ENCODE measurements around the gene RTL9.
A peak's percentile ranks its signal among the peaks of the same experiment; 100 is the strongest.
"Not testable (repeated sequence)": the region's sequence is repeated elsewhere in the genome, so short reads cannot be mapped to it uniquely, and the experiment has no call there.

The RTL9 gene

DNA sequence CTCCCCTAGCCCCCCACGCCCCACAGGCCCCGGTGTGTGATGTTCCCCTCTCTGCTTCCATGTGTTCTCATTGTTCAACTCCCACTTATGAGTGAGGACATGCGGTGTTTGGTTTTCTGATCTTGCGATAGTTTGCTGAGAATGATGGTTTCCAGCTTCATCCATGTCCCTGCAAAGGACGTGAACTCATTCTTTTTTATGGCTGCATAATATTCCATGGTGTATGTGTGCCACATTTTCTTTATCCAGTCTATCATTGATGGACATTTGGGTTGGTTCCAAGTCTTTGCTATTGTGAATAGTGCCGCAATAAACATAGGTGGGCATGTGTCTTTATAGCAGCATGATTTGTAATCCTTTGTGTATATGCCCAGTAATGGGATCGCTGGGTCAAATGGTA lies 47.6 kb downstream of the RTL9 start:
- DNase-seq (ENCODE audit: low read depth), result not testable (repeated sequence)

GRCh38 chrX:110406822-110407221 lies 48.2 kb downstream of the RTL9 start:
- no peak for DNase-seq (ENCODE audit: low read depth)

DNA sequence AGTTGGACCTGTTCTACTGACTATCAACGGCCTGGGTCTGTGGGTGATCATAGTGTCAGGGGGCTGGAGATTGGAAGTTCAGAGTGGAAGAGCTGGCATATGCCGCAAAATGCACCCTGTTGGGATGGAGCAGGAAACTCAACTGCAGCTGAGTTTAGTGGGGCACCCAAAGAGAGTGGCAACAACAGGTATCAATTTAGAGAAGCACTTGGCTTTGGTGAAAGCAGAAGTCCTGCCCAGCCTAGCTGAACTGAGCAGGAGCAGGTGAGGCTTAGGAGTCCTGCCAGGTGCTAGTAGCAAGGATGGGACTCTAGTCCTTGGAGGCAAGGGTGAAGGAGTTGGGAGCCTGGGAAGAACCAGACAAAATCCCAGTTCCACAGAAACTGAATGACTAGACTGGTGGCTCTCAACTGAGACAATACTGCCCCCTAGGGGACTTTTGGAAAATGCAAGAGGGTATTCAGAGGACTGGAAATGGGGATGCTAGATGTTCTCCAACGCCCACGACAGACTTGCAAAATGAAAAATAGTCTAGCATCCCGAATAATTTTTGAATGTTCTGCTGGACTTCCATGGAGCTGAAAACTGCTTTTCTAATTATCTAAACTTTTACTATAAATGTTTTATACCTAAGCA lies 49.4 kb downstream of the RTL9 start:
- DNase-seq (ENCODE audit: low read depth), result peak; percentile 71

Measured in EH (cell line).